ENCODE results near the gene DDR2.
A peak's percentile ranks its signal among the peaks of the same experiment; 100 is the strongest.

The DDR2 gene

DNA sequence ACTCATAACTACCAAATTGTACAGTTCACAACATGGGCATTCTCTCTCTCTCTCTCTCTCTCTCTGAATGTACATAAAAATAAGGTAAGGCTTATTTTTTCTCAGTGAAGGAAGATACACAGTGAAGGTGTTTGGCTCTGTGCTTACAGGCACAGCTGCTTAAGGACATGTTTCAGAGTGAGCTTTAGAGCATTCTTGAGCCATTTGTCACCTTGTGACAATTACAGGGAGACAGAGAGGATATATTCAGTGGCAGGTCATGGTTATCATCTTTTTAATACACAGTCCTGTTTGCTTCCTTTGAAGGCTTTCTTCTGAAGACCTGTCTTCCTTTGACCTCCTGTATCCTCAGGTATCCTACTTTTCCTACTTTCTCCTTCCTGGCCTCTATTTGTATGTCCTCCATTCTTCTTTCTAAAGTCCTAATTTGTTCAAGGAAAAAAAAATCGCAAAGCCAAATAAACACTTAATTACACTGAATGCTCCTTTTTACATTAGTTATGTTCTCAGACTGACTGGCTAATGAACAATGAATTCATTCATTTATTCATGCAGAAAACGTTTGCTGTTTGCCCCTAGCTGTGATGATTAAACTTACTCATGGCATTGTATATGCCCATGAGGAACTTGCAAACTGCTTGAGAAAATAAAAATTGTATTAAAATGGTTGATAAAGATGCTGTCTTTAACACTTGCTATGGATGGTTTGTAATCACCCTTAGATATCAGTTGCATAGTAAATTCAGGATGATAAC is 191.7 kb downstream of the DDR2 start:
- no peak for DNase-seq (ENCODE audit: low read depth)
- TF ChIP-seq, protein P1, sequence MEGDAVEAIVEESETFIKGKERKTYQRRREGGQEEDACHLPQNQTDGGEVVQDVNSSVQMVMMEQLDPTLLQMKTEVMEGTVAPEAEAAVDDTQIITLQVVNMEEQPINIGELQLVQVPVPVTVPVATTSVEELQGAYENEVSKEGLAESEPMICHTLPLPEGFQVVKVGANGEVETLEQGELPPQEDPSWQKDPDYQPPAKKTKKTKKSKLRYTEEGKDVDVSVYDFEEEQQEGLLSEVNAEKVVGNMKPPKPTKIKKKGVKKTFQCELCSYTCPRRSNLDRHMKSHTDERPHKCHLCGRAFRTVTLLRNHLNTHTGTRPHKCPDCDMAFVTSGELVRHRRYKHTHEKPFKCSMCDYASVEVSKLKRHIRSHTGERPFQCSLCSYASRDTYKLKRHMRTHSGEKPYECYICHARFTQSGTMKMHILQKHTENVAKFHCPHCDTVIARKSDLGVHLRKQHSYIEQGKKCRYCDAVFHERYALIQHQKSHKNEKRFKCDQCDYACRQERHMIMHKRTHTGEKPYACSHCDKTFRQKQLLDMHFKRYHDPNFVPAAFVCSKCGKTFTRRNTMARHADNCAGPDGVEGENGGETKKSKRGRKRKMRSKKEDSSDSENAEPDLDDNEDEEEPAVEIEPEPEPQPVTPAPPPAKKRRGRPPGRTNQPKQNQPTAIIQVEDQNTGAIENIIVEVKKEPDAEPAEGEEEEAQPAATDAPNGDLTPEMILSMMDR (conservative IDR thresholded peaks at IDR 0.05; ENCODE audit: low read depth, low read length): no peak
- H3K4me3 ChIP-seq (ENCODE audit: low read depth, low read length): no peak overlapping the region

DNA sequence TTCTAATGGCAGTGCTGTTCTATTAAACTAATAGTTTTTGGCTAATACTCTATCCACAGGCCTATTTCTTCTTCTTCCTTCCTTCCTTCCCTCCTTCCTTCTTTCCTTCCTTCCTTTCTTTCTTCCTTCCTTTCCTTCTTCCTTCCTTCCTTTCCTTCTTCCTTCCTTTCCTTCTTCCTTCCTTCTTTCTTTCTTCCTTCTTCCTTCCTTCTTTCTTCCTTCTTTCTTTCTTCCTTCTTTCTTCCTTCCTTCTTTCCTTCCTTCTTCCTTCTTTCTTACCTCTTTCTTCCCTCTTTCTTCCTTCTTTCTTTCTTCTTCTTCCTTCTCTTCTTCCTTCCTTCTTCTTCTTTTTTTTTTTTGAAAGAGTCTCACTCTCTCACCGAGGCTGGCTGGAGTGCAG is 197.0 kb downstream of the DDR2 start:
- no peak overlapping the region for H3K4me3 ChIP-seq (ENCODE audit: low read depth, low read length)
- TF ChIP-seq, protein P1 (conservative IDR thresholded peaks at IDR 0.05; ENCODE audit: low read depth, low read length): no peak
- DNase-seq (ENCODE audit: low read depth): no peak

GRCh38 chr1:162832470-162832869 is 200.2 kb downstream of the DDR2 start:
- no peak for DNase-seq (ENCODE audit: low read depth)
- TF ChIP-seq, protein P1 (conservative IDR thresholded peaks at IDR 0.05; ENCODE audit: low read depth, low read length): no peak
- no peak overlapping the region for H3K4me3 ChIP-seq (ENCODE audit: low read depth, low read length)

GRCh38 chr1:162835157-162835899 is 203.1 kb downstream of the DDR2 start:
- no peak overlapping the region for H3K4me3 ChIP-seq (ENCODE audit: low read depth, low read length)
- TF ChIP-seq, protein P1 (conservative IDR thresholded peaks at IDR 0.05; ENCODE audit: low read depth, low read length): no peak
- DNase-seq (ENCODE audit: low read depth): peak; percentile 42

Measured in choroid plexus epithelial cell (primary cell).